Lung (tissue), 13 donors: ENCODE measurements around the gene ACTL6A. TPM values are rescaled to one million over a fixed set of nuclear protein-coding genes. Genes with fewer than 3 reads are reported as not detected.

ENCODE experiments used
- ATAC-seq: fragments of 200-7000 bp; cut with Tn5 transposase; one replicate; pipeline ENCODE4 v1.9.1; 2020; ENCODE audit warnings: moderate number of reproducible peaks; ENCODE audit not compliant: insufficient read depth, low FRiP score
- DNase-seq, 3 donors: peaks; one replicate each; pipeline ENCODE4 v3.0.0-alpha.2; 2013 to 2017
- H3K27ac ChIP-seq, 2 donors: one replicate each; pipeline ENCODE4 v1.5.1; 2013; ENCODE audit warnings: mild to moderate bottlenecking in 2 of 2, moderate library complexity in 2 of 2, control low read depth in 1 of 2, inconsistent platforms in 1 of 2, low read depth in 1 of 2, low read length in 1 of 2
- H3K27me3 ChIP-seq, 3 donors: one replicate each; pipeline ENCODE4 v1.5.1; 2013; ENCODE audit warnings: low read length in 2 of 3; ENCODE audit not compliant: control insufficient read depth in 3 of 3, insufficient read depth in 3 of 3
- H3K36me3 ChIP-seq, 4 donors: one replicate each; pipeline ENCODE4 v1.5.1; 2013; ENCODE audit warnings: low read length in 4 of 4, mild to moderate bottlenecking in 1 of 4, moderate library complexity in 1 of 4; ENCODE audit not compliant: control insufficient read depth in 4 of 4, insufficient read depth in 4 of 4
- H3K4me1 ChIP-seq, 5 donors: one replicate each; pipeline ENCODE4 v1.5.1; 2013; ENCODE audit warnings: low read length in 5 of 5, mild to moderate bottlenecking in 2 of 5, moderate library complexity in 1 of 5; ENCODE audit not compliant: control insufficient read depth in 5 of 5, insufficient read depth in 5 of 5
- H3K4me3 ChIP-seq: one replicate; pipeline ENCODE4 v1.5.1; 2013; ENCODE audit warnings: mild to moderate bottlenecking, control low read depth, moderate library complexity
- H3K9ac ChIP-seq, 2 donors: one replicate each; pipeline ENCODE4 v1.5.1; 2013; ENCODE audit warnings: low read length in 2 of 2, control low read depth in 1 of 2; ENCODE audit not compliant: insufficient read depth in 1 of 2
- H3K9me3 ChIP-seq, 4 donors: one replicate each; pipeline ENCODE4 v1.5.1; 2013; ENCODE audit warnings: low read length in 3 of 4, mild to moderate bottlenecking in 1 of 4, moderate library complexity in 1 of 4; ENCODE audit not compliant: control insufficient read depth in 4 of 4, insufficient read depth in 3 of 4
- WGBS, 2 donors: extraction: QIAGEN DNeasy Blood & Tissue Kit; methylation state at CpG; one replicate each; pipeline ENCODE4 v1.1.7; 2013; 5-methylcytosine and 5-hydroxymethylcytosine counted together
- polyA plus RNA-seq, 2 donors: library from polyadenylated mRNA; stranded (reverse); fragments of 200-250 nt; gene quantifications; one replicate each; pipeline ENCODE4 v1.2.1, GENCODE V29; 2013
- small RNA-seq: library from RNA; depleted of rRNA; stranded (forward); fragments of <200 nt; gene quantifications from one replicate; pipeline ENCODE3, GENCODE V24; 2014; ENCODE audit warnings: low replicate concordance
- total RNA-seq, 2 donors: library from RNA; depleted of rRNA in 1 of 2; stranded (reverse); fragments of >200 nt in 1 of 2; gene quantifications; one replicate each; pipeline ENCODE4 v1.2.1, GENCODE V29; 2014 to 2021
- TF ChIP-seq, protein P1 (sequence below): IDR thresholded peaks from 2 replicates; pipeline ENCODE4 v1.5.1; 2012; ENCODE audit warnings: mild to moderate bottlenecking; ENCODE audit errors: control extremely low read depth, extremely low read depth
- donor health status: control.
- donor health status: control.
- donor health status: Bipolar disorder and iron deficiency.
- donor health status: healthy.
- donor health status: DM: yes; HTN: yes; CAD: no.

Gene ACTL6A
- total and polyA plus RNA-seq, 4 donors = 32.3 to 66.0 (median 48.3) TPM

GRCh38 chr3:179630753-179631451 is 68.2 kb downstream of the ACTL6A start:
- H3K36me3 ChIP-seq = peaks cover 0 to 3% (median 0%) of the 10 kb centered on the region in 4 donors
- no peaks in the 10 kb centered on the region for H3K27me3 ChIP-seq
- no peak for ATAC-seq
- no peak overlapping the region for H3K4me3 ChIP-seq
- peaks cover 0 to 2% (median 0%) of the 10 kb centered on the region in 5 donors for H3K4me1 ChIP-seq
- H3K9ac ChIP-seq = no peak overlapping the region
- H3K27ac ChIP-seq = no peak overlapping the region
- DNase-seq = no peak
- TF ChIP-seq, protein P1, sequence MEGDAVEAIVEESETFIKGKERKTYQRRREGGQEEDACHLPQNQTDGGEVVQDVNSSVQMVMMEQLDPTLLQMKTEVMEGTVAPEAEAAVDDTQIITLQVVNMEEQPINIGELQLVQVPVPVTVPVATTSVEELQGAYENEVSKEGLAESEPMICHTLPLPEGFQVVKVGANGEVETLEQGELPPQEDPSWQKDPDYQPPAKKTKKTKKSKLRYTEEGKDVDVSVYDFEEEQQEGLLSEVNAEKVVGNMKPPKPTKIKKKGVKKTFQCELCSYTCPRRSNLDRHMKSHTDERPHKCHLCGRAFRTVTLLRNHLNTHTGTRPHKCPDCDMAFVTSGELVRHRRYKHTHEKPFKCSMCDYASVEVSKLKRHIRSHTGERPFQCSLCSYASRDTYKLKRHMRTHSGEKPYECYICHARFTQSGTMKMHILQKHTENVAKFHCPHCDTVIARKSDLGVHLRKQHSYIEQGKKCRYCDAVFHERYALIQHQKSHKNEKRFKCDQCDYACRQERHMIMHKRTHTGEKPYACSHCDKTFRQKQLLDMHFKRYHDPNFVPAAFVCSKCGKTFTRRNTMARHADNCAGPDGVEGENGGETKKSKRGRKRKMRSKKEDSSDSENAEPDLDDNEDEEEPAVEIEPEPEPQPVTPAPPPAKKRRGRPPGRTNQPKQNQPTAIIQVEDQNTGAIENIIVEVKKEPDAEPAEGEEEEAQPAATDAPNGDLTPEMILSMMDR = no peak
- no peaks in the 10 kb centered on the region for H3K9me3 ChIP-seq
- 72 to 76% methylated on average over 3 of the region's 3 CpGs for WGBS, 2 donors

Small RNAs within 50 kb of the gene (small RNA-seq; reads per million reads assigned to genes)
- gene AC090425.1 (not detected), gene RF01210 (not detected)

Other genes with a start within 250 kb of the ACTL6A start
- 10 to 100 TPM; 25.2 to 53.3 TPM for gene ZNF639, start 239.9 kb upstream of the ACTL6A start, total RNA-seq
- gene ZNF639, start 239.9 kb upstream of the ACTL6A start, polyA plus RNA-seq = 10 to 100 TPM; 14.8 to 18.8 TPM
- 100 to 1,000 TPM in 1 of 2 donors, 10 to 100 TPM in 1; 40.4 to 108 TPM for gene MFN1, start 215.2 kb upstream of the ACTL6A start, total RNA-seq
- gene MFN1, start 215.2 kb upstream of the ACTL6A start, polyA plus RNA-seq = 10 to 100 TPM; 13.2 to 13.8 TPM
- 10 to 100 TPM; 33.7 to 56.2 TPM for gene GNB4, start 111.5 kb upstream of the ACTL6A start, total RNA-seq
- 10 to 100 TPM in 1 of 2 donors, 1 to 10 TPM in 1; 6.3 to 17.9 TPM for gene GNB4, start 111.5 kb upstream of the ACTL6A start, polyA plus RNA-seq
- 10 to 100 TPM; 24.3 to 24.8 TPM for gene MRPL47, start 41.7 kb downstream of the ACTL6A start, total RNA-seq
- 10 to 100 TPM; 32.9 to 92.8 TPM for gene MRPL47, start 41.7 kb downstream of the ACTL6A start, polyA plus RNA-seq
- 100 to 1,000 TPM in 1 of 2 donors, 10 to 100 TPM in 1; 72.1 to 149 TPM for gene NDUFB5, start 41.9 kb downstream of the ACTL6A start, total RNA-seq
- gene NDUFB5, start 41.9 kb downstream of the ACTL6A start, polyA plus RNA-seq = 10 to 100 TPM; 44.8 to 74.3 TPM
- gene USP13, start 90.1 kb downstream of the ACTL6A start, total RNA-seq = 10 to 100 TPM; 14.9 to 25.2 TPM
- 1 to 10 TPM; 4.3 to 5.9 TPM for gene USP13, start 90.1 kb downstream of the ACTL6A start, polyA plus RNA-seq